ENCODE measurements around the gene HABP4.

Gene HABP4

GRCh38 chr9:96435345-96435744 lies 14.6 kb upstream of the HABP4 start:
- DNase-seq (ENCODE audit: low spot score): no peak

- DNase-seq (ENCODE audit: low spot score): no peak
Observed at GRCh38 chr9:96436063-96436455, 13.9 kb upstream of the HABP4 start.

- no peak for DNase-seq (ENCODE audit: low spot score)
Observed at GRCh38 chr9:96436456-96437126, 13.4 kb upstream of the HABP4 start.

- DNase-seq (ENCODE audit: low spot score): no peak
Observed at GRCh38 chr9:96437454-96437853, 12.5 kb upstream of the HABP4 start.

GRCh38 chr9:96440671-96441199 lies 9.2 kb upstream of the HABP4 start:
- DNase-seq (ENCODE audit: low spot score): no peak

GRCh38 chr9:96441798-96442445 lies 8.0 kb upstream of the HABP4 start:
- DNase-seq (ENCODE audit: low spot score): peak; percentile 12

- DNase-seq (ENCODE audit: low spot score): no peak
Observed at GRCh38 chr9:96442491-96442890, 7.5 kb upstream of the HABP4 start.

- no peak for DNase-seq (ENCODE audit: low spot score)
Observed at GRCh38 chr9:96447406-96447805, 2.6 kb upstream of the HABP4 start.

- no peak for DNase-seq (ENCODE audit: low spot score)
Observed at GRCh38 chr9:96448546-96449170, 1.3 kb upstream of the HABP4 start.

- no peak for DNase-seq (ENCODE audit: low spot score)
Observed at GRCh38 chr9:96449523-96449844, 485 bp upstream of the HABP4 start.

GRCh38 chr9:96450613-96451528 lies 902 bp downstream of the HABP4 start:
- DNase-seq (ENCODE audit: low spot score): peak; percentile 28

- peak; percentile 77 for DNase-seq (ENCODE audit: low spot score)
Observed at GRCh38 chr9:96453625-96454024, 3.7 kb downstream of the HABP4 start.

GRCh38 chr9:96457266-96457665 lies 7.3 kb downstream of the HABP4 start:
- DNase-seq (ENCODE audit: low spot score): no peak

GRCh38 chr9:96458226-96458625 lies 8.3 kb downstream of the HABP4 start:
- no peak for DNase-seq (ENCODE audit: low spot score)

- DNase-seq (ENCODE audit: low spot score): no peak
Observed at GRCh38 chr9:96459268-96460007, 9.5 kb downstream of the HABP4 start.

- no peak for DNase-seq (ENCODE audit: low spot score)
Observed at GRCh38 chr9:96460470-96460869, 10.5 kb downstream of the HABP4 start.

- DNase-seq (ENCODE audit: low spot score): no peak
Observed at GRCh38 chr9:96460882-96461281, 10.9 kb downstream of the HABP4 start.

- DNase-seq (ENCODE audit: low spot score): no peak
Observed at GRCh38 chr9:96461336-96461735, 11.4 kb downstream of the HABP4 start.

- DNase-seq (ENCODE audit: low spot score): no peak
Observed at GRCh38 chr9:96462541-96462940, 12.6 kb downstream of the HABP4 start.

GRCh38 chr9:96464426-96464825 lies 14.5 kb downstream of the HABP4 start:
- DNase-seq (ENCODE audit: low spot score): no peak

GRCh38 chr9:96467784-96468183 lies 17.8 kb downstream of the HABP4 start:
- DNase-seq (ENCODE audit: low spot score): no peak

- no peak for DNase-seq (ENCODE audit: low spot score)
Observed at GRCh38 chr9:96476013-96476412, 26.0 kb downstream of the HABP4 start.

Data from globus pallidus (tissue), 1 donor.